Measurements from ENCODE around the gene MLLT11.

Gene MLLT11, protein sequence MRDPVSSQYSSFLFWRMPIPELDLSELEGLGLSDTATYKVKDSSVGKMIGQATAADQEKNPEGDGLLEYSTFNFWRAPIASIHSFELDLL

DNA sequence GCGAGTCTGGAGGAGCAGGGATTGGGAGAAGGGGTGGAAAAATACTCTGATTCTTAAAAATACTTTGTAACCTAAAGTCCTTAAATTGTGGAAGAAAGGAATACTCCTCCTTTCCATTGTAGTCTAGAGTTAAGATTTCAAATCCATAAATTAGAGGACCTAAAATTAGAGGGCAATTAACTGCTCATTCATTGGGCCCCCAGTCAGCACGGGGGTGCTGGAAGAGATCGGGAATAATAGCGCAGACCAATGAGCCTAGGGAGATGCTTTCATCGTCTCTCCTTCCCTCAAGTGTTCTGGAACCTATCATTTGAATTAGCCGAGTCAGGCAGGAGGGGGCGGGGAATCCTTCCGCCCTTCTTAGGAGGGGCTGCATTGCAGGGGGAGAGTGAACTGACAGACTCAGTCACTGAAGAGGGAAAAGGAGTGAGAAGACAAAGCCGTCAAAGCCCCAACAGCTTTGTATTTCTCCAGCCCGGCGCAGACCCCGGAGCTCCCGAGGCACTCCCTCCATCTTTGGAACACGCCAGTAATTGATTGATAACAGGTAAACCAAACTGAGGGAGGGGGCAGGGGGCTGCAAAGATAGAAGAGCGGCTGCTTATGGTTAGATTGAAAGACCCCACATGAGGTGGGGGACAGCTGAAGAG lies at the start of gene MLLT11:
TSS of gene MLLT11 (plus strand) at position 391 of the 650 bp plus-strand sequence. CDS start 6,828 bp downstream, outside the sequence.
- FAIRE-seq = no peak

DNA sequence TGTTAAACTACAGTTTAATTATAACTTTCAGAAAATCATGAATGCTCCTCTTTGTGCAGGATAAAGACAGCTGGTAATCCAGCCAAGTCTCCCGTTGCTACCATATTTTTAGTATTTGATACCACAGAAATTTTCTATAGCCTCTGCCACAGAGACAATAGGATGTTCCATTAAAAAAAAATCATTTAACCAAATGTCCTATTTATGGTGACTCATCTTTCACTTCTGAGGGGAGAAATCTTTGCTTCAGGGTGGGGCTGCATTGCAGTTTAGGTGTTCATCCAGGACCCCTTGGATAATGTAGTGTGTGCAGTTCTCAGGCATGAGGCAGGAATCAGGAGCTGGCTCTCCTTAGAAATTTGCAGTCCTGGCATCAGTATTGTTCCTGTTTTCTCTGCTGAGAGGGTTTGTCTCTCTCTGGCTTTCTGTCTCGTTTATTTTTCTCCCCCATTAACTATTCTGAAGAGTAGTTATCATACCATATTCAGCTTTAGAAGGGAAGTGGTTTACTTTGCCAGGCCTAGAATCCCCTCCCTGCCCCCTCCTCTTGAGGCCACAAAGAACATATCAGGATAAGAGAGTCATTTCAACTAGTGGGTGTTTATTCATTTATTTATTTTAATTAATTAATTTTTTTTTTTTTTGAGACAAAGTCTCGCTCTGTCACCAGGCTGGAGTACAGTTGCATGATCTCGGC lies 48.9 kb upstream of the MLLT11 start:
- no peak for FAIRE-seq

DNA sequence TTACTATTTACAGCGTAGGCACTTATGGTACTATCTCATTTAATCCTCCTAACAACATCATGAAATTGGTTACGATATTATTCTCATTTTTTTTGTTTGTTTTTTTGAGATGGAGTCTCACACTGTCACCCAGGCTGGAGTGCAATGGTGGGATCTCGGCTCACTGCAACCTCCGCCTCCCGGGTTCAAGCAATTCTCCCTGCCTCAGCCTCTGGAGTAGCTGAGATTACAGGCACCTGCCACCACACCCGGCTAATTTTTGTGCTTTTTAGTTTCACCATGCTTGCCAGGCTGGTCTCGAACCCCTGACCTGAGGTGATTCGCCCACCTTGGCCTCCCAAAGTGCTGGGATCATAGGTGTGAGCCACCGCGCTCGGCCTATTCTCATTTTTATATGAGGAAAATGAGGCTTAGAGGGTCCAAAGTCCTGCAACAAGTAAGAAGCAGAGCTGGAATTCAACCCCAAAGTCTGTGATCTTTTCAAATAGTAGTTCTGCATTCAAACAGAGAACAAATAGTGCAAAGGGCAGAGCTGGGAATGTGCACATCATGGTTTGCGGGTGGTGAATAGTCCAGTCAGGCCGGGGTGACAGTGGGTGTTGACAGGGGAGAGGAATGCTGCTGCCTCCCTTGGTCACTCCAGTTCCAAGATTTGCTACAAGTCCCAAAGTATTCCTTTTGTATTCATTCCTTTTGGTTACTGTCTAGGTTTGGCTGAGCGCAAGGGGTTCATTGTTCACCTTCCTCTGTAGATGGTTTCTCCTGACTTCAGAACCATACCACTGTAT lies 47.3 kb upstream of the MLLT11 start:
- no peak for FAIRE-seq

DNA sequence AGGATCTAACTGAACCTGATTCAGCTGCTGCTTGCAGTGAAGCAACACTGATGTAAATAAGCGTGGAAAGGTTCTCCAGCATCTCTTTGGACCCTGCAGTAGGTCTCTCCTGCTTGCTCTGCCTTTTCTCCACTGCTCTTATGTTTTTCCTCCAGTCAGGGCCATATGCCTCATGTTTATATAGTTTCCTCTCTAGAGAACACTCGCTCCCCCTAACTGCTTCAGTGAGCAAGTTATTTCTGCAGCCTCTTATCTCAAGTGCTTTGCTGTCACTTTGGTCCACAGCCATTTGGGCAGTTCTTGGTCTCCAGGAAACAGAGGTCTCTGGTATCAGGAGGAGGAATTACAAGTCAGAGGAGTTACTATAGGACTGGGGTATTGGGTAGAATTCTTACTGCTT lies 46.7 kb upstream of the MLLT11 start:
- FAIRE-seq = no peak

DNA sequence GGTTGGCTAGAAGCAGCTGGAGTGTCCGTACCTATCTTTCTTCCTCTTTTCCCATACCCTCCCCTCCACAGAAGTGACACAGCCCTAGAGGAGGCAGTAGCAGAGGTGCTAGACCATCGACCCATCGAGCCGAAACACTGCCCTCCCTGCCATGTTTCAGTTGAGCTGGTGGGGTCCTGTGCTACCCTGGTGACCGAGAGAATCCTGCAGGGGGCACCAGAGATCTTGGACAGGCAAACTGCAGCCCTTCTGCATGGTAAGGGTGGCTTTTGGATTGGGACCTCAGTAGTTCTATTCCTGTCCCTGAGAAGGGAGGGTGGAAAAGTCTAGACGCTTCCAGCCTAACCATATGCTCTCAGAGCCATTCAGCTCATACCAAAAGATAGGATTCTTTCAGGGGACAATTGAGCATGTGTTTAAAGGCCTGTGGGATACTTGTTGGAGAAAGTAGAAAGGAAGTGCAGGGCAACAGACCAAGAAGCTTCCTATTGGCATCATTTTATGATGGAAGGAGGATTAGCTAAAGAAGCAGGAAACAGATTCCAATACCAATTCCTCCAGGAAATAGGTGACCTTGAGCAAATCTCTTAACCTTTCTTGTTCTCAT lies 35.6 kb upstream of the MLLT11 start:
- no peak for FAIRE-seq

DNA sequence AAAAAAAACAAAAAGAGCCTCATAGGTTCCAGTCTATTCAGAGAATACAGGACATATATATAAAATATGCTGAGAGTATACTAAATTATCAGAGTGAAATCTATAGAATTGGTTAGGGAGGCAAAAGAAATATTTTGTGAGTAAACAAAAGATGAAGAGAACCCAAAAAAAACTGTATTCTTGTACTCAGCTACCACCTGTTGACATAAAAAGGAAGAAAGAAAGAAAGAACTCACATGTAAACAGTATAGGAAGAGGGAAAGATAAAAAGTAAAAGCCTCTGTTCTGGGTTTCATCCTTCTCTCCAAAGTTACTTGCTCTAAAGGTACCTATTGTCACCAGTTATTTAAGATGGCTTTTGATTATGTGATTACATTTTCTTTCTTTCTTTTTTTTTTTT lies 33.7 kb upstream of the MLLT11 start:
- no peak for FAIRE-seq

DNA sequence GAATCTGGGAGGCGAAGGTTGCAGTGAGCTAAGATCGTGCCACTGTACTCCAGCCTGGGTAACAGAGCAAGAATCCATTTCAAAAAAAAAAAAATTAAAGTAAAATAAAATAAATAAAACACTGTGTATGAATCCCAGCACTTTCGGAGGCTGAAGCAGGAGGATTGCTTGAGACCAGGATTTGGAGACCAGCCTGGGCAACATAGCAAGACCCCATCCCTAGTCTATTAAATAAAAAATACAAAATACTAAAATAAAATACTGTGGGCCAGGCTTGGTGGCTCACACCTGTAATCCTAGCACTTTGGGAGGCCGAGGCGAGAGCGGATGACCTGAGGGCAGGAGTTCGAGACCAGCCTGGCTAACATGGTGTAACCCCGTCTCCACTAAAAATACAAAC lies 28.0 kb upstream of the MLLT11 start:
- FAIRE-seq = no peak

DNA sequence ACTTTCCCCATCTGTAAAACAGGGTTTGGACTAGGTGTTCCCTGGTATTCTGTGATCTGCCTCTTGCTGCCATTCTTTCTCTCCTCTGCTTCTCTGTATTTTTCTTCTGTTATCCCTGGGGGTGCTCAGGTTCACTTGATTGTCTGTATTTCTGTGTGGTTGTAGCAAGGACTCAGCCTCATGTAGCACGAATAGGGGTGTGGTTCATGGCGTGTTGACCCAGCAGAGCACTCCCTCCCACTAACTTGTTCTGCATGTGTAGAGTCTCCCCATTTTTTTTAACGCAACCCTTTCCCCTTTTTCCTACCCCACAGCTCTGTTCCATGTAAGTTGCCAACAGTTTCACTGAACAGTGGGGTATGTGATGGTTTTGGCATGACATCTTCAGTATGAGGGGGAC lies 25.0 kb upstream of the MLLT11 start:
- no peak for FAIRE-seq

DNA sequence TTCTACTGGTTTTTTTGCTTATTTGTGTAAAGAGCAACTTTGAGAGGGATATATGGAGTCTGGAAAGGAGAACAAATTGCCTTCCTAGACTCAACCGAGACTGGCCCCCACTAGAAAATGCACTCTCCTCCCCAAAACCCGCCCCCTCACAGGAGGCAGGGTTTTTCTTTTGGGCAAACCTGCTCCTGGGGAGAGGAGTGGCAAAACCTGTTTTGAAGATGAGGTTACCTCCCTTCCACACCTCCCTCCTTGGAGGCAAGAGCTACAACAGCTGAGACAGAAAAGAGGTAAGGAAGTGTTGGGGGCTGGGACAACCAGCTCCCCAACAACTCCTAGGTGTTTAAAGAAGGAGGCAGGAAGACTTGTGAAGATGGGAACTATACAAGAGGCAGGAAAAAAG lies 23.8 kb upstream of the MLLT11 start, which contains the start of gene BNIPL:
TSS of gene BNIPL (plus strand) at position 231 of the 400 bp plus-strand sequence. CDS start at position 371, 140 bp downstream.
- FAIRE-seq = no peak

DNA sequence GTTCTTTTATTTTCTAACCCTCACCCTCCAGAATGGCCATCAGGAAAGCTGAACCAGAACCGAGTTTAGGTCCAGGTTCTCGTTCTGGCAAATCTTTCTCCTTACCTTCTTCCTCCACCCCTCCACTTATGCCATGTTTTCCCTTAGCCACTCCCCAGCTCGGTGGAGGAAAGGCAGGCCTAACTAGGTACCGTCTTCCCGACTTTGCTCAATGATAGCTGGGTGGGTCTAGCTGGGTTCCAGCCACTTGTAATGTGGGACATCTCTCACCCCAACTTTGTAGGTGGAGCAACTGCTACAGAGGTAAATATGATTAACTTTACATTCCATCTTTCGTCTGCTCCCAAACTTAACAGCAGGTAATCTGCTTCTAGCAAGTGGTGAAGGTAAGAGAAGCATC lies 23.2 kb upstream of the MLLT11 start:
- no peak for FAIRE-seq

DNA sequence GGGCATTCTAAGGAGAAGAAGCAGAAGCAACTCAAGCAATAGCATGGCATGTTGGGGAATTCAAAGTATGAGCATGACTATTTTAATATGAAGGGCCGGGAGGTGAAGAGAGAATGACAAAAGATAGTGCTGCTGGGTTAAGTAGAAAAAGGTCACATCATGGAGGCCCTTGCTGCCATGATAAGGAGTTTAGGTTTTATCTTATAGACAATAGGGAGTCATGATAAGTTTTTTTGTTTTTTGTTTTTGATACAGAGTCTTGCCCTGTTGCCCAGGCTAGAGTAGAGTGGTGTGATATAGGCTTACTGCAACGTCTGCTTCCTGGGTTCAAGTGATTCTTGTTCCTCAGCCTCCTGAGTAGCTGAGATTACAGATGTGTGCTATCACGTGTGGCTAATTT lies 20.7 kb upstream of the MLLT11 start:
- FAIRE-seq = no peak

DNA sequence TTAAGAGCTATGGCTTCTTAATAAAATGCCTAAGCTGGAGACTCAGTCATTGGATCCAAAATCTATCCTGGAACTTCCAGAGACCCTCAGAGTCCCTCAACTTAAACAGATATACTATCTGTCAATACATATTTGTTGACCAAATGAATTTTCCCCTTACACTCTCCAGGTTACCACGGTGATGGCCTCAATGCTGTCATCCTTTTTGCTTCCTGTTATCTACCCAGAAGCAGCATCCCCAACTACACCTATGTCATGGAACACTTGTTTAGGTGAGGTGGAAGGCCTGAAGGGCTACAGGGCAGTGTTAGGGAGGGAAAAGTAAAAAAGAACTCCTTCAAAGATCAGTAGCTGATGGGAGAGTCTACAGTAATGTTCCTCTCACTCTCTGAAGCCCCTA lies 17.0 kb upstream of the MLLT11 start:
- FAIRE-seq = no peak

DNA sequence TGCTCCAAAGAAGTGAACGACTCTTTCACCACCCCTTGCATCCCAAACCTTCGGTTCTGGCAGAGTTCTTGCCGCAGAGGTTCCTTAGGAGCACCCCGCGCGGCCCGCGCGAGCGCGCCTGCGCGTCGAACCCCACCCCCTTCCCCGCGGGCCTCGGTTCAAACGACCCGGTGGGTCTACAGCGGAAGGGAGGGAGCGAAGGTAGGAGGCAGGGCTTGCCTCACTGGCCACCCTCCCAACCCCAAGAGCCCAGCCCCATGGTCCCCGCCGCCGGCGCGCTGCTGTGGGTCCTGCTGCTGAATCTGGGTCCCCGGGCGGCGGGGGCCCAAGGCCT lies 12.6 kb upstream of the MLLT11 start, which contains the start of gene C1orf56:
TSS of gene C1orf56 (plus strand) at position 161 of the 334 bp plus-strand sequence. CDS start at position 258, 97 bp downstream.
- FAIRE-seq = no peak

DNA sequence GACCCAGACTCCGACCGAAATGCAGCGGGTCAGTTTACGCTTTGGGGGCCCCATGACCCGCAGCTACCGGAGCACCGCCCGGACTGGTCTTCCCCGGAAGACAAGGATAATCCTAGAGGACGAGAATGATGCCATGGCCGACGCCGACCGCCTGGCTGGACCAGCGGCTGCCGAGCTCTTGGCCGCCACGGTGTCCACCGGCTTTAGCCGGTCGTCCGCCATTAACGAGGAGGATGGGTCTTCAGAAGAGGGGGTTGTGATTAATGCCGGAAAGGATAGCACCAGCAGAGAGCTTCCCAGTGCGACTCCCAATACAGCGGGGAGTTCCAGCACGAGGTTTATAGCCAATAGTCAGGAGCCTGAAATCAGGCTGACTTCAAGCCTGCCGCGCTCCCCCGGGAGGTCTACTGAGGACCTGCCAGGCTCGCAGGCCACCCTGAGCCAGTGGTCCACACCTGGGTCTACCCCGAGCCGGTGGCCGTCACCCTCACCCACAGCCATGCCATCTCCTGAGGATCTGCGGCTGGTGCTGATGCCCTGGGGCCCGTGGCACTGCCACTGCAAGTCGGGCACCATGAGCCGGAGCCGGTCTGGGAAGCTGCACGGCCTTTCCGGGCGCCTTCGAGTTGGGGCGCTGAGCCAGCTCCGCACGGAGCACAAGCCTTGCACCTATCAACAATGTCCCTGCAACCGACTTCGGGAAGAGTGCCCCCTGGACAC lies 12.1 kb upstream of the MLLT11 start:
- FAIRE-seq = no peak

DNA sequence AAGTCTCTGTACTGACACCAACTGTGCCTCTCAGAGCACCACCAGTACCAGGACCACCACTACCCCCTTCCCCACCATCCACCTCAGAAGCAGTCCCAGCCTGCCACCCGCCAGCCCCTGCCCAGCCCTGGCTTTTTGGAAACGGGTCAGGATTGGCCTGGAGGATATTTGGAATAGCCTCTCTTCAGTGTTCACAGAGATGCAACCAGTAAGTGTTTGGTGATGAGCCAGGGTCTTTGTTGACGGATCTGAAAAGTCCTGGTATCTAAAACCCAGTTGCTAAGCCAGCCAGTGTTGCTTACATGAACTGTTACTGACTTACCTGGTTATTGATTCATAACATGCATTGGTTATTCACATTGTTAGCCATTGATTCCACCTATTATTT lies 11.6 kb upstream of the MLLT11 start:
- no peak for FAIRE-seq

DNA sequence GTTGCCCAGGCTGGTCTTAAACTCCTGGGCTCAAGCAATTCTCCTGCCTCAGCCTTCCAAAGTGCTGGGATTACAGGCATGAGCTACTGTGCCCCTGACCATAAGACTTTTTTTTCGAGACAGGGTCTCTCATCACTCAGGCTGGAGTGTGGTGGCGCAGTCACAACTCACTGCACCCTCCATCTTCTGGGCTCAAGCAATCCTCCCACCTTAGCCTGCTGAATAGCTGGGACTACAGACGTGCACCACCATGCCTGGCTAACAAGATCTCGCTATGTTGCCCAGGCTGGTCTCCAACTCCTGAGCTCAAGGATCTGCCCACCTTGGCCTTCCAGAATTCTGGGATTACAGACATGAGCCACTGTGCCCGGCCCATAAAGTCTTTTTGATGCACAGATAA lies 10.7 kb upstream of the MLLT11 start:
- no peak for FAIRE-seq

DNA sequence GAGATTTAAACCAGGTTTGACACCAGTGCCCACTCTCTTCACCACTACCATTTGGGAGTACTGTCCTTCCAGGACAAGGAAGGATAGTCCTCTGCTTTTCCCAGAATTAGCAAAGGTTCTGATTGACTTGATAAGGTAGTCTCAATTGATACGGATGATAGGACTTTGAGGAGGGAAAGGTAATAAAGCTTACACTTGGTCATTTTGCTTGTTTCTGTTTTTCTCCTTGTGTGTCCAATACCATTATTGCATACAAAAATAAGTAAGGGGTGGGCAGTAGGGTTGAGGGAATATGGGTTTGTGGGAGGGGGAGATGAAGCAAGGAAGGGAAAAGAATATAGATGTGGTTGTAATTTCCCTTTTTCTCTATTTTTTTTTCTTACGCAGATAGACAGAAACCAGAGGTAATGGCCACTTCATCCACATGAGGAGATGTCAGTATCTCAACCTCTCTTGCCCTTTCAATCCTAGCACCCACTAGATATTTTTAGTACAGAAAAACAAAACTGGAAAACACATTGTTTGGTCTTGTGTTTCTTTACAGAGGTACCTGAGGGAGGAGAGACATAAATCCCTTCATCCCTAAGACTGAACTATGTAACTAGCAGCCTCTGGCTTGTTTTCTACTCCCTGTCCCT lies 10.0 kb upstream of the MLLT11 start:
- FAIRE-seq = no peak

DNA sequence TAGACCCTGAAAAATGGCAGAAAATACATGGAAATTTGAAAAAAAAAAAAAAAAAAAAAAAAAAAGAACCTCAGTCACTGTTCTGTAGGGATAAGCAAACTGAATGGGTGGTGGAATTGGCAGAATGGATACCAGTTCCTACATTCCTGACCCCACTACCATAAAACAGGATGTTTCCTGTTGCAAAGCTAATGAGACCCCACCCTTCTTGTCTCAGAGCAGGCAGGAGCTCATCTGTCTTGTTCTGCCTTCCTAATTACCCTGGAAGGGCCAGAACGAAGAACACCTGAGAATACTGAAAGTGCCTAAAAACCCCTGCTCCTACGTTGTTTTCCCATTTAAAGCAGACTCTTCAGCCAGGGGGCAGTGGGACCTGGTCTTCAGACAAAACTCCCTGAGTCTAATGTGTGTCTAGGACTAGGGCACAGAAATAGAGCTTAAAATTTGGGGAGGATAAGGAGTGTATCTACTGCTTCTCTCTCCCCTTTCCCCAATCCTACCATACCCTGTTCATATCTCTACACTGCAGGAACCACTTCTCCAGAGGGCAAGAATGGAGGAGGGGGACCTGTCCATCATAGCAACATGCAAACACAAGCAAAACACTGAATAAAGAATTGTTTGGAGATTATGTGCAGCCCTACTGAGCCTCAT lies 8.7 kb upstream of the MLLT11 start:
- no peak for FAIRE-seq

DNA sequence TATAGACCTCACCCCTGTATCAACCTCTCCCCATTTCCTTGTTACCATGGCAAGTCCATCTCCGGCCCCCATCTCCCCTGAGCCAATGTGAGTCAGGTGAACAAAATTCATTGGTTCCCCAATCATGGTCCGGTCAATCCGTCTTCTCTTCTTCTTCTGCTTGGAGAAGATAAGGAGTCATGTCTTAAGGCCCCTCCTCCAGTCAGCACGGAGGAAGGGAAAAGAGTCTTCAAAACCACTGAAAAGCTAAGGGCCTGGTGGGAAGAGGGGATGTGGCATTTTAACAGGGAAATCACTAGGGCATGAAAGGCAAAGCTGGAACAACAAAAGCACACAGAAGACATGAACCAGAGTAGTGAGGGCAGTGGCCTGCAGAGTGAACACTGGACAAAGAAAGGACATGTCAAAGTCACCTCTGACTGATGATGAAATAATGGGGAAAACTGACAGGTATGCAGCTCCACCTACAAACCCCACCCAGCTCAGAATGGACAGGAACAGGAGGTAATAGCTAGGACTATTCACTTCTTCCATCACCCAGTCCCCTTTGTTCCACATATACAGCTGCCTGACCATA lies 5.1 kb upstream of the MLLT11 start:
- no peak for FAIRE-seq

DNA sequence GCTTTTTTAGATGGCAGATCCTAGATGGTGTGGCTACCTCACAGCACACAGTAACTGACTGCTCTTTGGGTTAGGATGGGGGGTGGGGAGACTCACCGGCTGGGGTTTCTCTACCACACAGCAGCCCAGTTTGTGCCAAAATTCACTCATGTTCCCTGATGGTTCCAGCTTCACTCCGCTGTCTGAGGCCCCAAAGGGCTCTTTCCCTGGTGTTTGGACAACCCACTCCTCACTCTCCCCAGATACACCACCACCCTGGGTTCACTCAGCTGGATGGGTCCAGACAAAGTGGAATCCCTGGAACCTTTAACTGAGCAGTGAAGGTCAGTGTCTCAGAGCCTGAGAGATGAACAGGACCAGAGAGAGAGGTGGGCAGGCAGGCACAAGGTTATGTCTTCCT lies 4.6 kb upstream of the MLLT11 start:
- no peak for FAIRE-seq

DNA sequence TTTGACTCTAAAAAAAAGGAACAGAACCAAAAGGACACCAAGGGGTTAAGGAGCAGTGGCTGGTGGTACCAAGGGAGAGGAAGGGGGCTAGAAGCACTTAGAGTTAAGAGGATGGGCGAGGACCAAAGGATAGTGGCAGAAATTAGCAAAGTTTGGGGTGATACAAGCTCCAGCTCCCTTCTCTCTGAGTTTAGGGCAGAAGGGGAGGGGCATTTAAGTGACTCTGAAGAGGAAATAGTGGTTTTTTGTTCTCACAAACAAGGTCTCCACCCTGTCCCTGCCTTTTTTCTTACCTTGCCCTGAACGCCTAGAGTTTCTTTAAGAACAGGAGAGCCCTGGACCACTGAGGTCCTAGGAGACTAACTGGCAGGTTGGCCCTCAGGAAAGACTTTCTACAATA lies 4.0 kb upstream of the MLLT11 start:
- no peak for FAIRE-seq
